IMR-90 (cell line): Measurements from ENCODE around the gene PVALEF. TPM values are rescaled to one million over a fixed set of nuclear protein-coding genes. Genes with fewer than 3 reads are reported as not detected.

Experiments used
- ATAC-seq: fragments of 200-7000 bp; cut with Tn5 transposase; 2 replicates; pipeline ENCODE4 v1.9.1; 2020; ENCODE audit warnings: low read depth, mild to moderate bottlenecking, moderate library complexity
- BruUV-seq: library from RNA; stranded (reverse); fragments of 400-500 nt; replicated peaks from 2 replicates; lab custom pipeline; 2021; lab: Mats Ljungman, UMichigan
- CTCF ChIA-PET: fragments of 300-600 bp; formaldehyde crosslinking; extraction: SDS; loops from one replicate; lab custom pipeline; 2021; ENCODE audit warnings: antibody characterized with exemption; lab: Yijun Ruan, JAX
- POLR2A ChIA-PET: fragments of 300-600 bp; sonication (Branson Sonifier 250); formaldehyde crosslinking; loops from one replicate; lab custom pipeline; 2022; ENCODE audit warnings: antibody characterized with exemption; ENCODE audit not compliant: unreplicated experiment; lab: Charles Lee
- DNase-seq: peaks from one replicate; pipeline ENCODE4 v3.0.0; 2013
- H2AFZ ChIP-seq: replicated peaks from 2 replicates; pipeline ENCODE3; 2013; ENCODE audit warnings: low read length, mild to moderate bottlenecking; ENCODE audit not compliant: poor library complexity
- H2AK5ac ChIP-seq: 2 replicates; pipeline ENCODE4 v1.6.1; 2013; ENCODE audit warnings: low read depth, low read length, inconsistent platforms
- H2AK9ac ChIP-seq: replicated peaks from 2 replicates; pipeline ENCODE3; 2013; ENCODE audit warnings: mild to moderate bottlenecking, low read depth, low read length, moderate library complexity; ENCODE audit not compliant: poor library complexity
- H2BK120ac ChIP-seq: 2 replicates; pipeline ENCODE4 v1.6.1; 2013; ENCODE audit warnings: low read depth, low read length, inconsistent platforms
- H2BK15ac ChIP-seq: 3 replicates; pipeline ENCODE4 v1.6.1; 2013; ENCODE audit warnings: low read depth, low read length, inconsistent platforms
- H2BK20ac ChIP-seq: 2 replicates; pipeline ENCODE4 v1.6.1; 2013; ENCODE audit warnings: low read depth, mild to moderate bottlenecking, inconsistent platforms, low read length, moderate library complexity
- H2BK5ac ChIP-seq: 2 replicates; pipeline ENCODE4 v1.6.1; 2013; ENCODE audit warnings: mild to moderate bottlenecking, low read depth, low read length, inconsistent platforms; ENCODE audit not compliant: poor library complexity, severe bottlenecking
- H3K14ac ChIP-seq: replicated peaks from 2 replicates; pipeline ENCODE4 v1.6.1; 2013; ENCODE audit warnings: low read depth, low read length, inconsistent platforms
- H3K18ac ChIP-seq: 2 replicates; pipeline ENCODE4 v1.6.1; 2013; ENCODE audit warnings: low read depth, low read length, control low read depth
- H3K23ac ChIP-seq: 2 replicates; pipeline ENCODE4 v1.6.1; 2013; ENCODE audit warnings: low read depth, low read length, inconsistent platforms
- H3K27ac ChIP-seq: 2 replicates; pipeline ENCODE4 v1.5.1; 2013; ENCODE audit warnings: mild to moderate bottlenecking, control low read depth, low read length; ENCODE audit not compliant: insufficient read depth
- H3K27me3 ChIP-seq: 2 replicates; pipeline ENCODE4 v1.6.1; 2013; ENCODE audit warnings: low read length; ENCODE audit not compliant: control insufficient read depth, insufficient read depth
- H3K36me3 ChIP-seq: 2 replicates; pipeline ENCODE4 v1.6.1; 2013; ENCODE audit warnings: low read length, mixed read lengths; ENCODE audit not compliant: control insufficient read depth, insufficient read depth
- H3K4ac ChIP-seq: 2 replicates; pipeline ENCODE4 v1.6.1; 2013; ENCODE audit warnings: low read depth, low read length, inconsistent platforms
- H3K4me1 ChIP-seq: 2 replicates; pipeline ENCODE4 v1.6.1; 2013; ENCODE audit warnings: low read length, mixed read lengths; ENCODE audit not compliant: control insufficient read depth, insufficient read depth
- H3K4me2 ChIP-seq: 2 replicates; pipeline ENCODE4 v1.6.1; 2013; ENCODE audit warnings: low read depth, mild to moderate bottlenecking, control low read depth, low read length, moderate library complexity
- H3K4me3 ChIP-seq: 2 replicates; pipeline ENCODE4 v1.5.1; 2013; ENCODE audit warnings: low read depth, mild to moderate bottlenecking, control low read depth, low read length, moderate library complexity; ENCODE audit not compliant: insufficient read depth
- H3K56ac ChIP-seq: 2 replicates; pipeline ENCODE4 v1.6.1; 2013; ENCODE audit warnings: low read length, inconsistent platforms; ENCODE audit not compliant: insufficient read depth; ENCODE audit errors: extremely low read depth
- H3K79me1 ChIP-seq, 2 experiments: 2 replicates each; pipeline ENCODE4 v1.6.1; 2013; ENCODE audit warnings: low read length in 2 of 2, inconsistent platforms in 1 of 2, low read depth in 1 of 2
- H3K9ac ChIP-seq: 2 replicates; pipeline ENCODE4 v1.6.1; 2013; ENCODE audit warnings: low read depth, low read length, control low read depth
- H3K9me1 ChIP-seq: 2 replicates; pipeline ENCODE4 v1.6.1; 2013; ENCODE audit warnings: low read length, inconsistent platforms; ENCODE audit not compliant: insufficient read depth
- H3K9me3 ChIP-seq: 2 replicates; pipeline ENCODE4 v1.6.1; 2013; ENCODE audit warnings: low read length; ENCODE audit not compliant: control insufficient read depth, insufficient read depth
- H4K20me1 ChIP-seq: 2 replicates; pipeline ENCODE4 v1.6.1; 2013; ENCODE audit warnings: low read length, inconsistent platforms; ENCODE audit not compliant: insufficient read depth
- H4K5ac ChIP-seq: 2 replicates; pipeline ENCODE4 v1.6.1; 2013; ENCODE audit warnings: mild to moderate bottlenecking, low read depth, low read length, control low read depth
- H4K8ac ChIP-seq, 2 experiments: 2 replicates each; pipeline ENCODE4 v1.6.1; 2013; ENCODE audit warnings: low read depth in 2 of 2, low read length in 2 of 2, control low read depth in 1 of 2, inconsistent platforms in 1 of 2
- H4K91ac ChIP-seq: 2 replicates; pipeline ENCODE4 v1.6.1; 2013; ENCODE audit warnings: low read depth, low read length, inconsistent platforms; ENCODE audit not compliant: insufficient read depth
- BHLHE40 ChIP-seq: fragments of 150-350 bp; IDR thresholded peaks from 2 replicates; pipeline ENCODE4 v1.6.1; 2016; ENCODE audit warnings: mild to moderate bottlenecking, low read depth, low read length
- CEBPB ChIP-seq: IDR thresholded peaks from 2 replicates; pipeline ENCODE4 v1.6.1; 2012; ENCODE audit warnings: low read depth, low read length, improper control_type of control experiment
- CTCF ChIP-seq: conservative IDR thresholded peaks from 2 replicates; pipeline ENCODE4 v1.5.1; 2012; ENCODE audit warnings: mild to moderate bottlenecking, low read depth, low read length, improper control_type of control experiment
- ELK1 ChIP-seq: fragments of 150-350 bp; IDR thresholded peaks from 2 replicates; pipeline ENCODE4 v1.6.1; 2016; ENCODE audit warnings: low read depth, mild to moderate bottlenecking, low read length, moderate library complexity, borderline replicate concordance
- FOS ChIP-seq: fragments of 150-350 bp; IDR thresholded peaks from 2 replicates; pipeline ENCODE4 v1.6.1; 2016; ENCODE audit warnings: low read depth, low read length
- MAFK ChIP-seq: IDR thresholded peaks from 2 replicates; pipeline ENCODE4 v1.6.1; 2012; ENCODE audit warnings: low read depth, low read length, improper control_type of control experiment
- MAZ ChIP-seq: IDR thresholded peaks from 2 replicates; pipeline ENCODE4 v1.6.1; 2012; ENCODE audit warnings: low read depth, mild to moderate bottlenecking, low read length, improper control_type of control experiment, moderate library complexity, borderline replicate concordance
- MXI1 ChIP-seq: IDR thresholded peaks from 2 replicates; pipeline ENCODE4 v1.6.1; 2012; ENCODE audit warnings: low read depth, mild to moderate bottlenecking, low read length, moderate library complexity, borderline replicate concordance
- POLR2A ChIP-seq: IDR thresholded peaks from 2 replicates; pipeline ENCODE4 v1.6.1; 2012; ENCODE audit warnings: mild to moderate bottlenecking, low read depth, low read length
- RAD21 ChIP-seq: IDR thresholded peaks from 2 replicates; pipeline ENCODE4 v1.6.1; 2012; ENCODE audit warnings: low read length, improper control_type of control experiment
- RCOR1 ChIP-seq: IDR thresholded peaks from 2 replicates; pipeline ENCODE4 v1.6.1; 2012; ENCODE audit warnings: mild to moderate bottlenecking, low read length, improper control_type of control experiment; ENCODE audit not compliant: insufficient replicate concordance
- RFX5 ChIP-seq: IDR thresholded peaks from 2 replicates; pipeline ENCODE4 v1.8.0; 2012; ENCODE audit warnings: low read depth, mild to moderate bottlenecking, low read length, moderate library complexity
- SMC3 ChIP-seq: fragments of 150-350 bp; IDR thresholded peaks from 2 replicates; pipeline ENCODE4 v1.6.1; 2016; ENCODE audit warnings: low read depth, mild to moderate bottlenecking, antibody characterized with exemption, low read length, moderate library complexity
- WGBS, 2 experiments: methylation state at CpG; one replicate each; pipeline versions ENCODE4 v1.1.5 to v1.1.7; 2013; ENCODE audit warnings: missing lambda C conversion rate in 2 of 2; ENCODE audit not compliant: insufficient read length in 1 of 2; ENCODE audit errors: extremely low coverage in 2 of 2; 5-methylcytosine and 5-hydroxymethylcytosine counted together
- dilution Hi-C: fragments of 300-500 bp; cut with HindIII; formaldehyde crosslinking; loops from one replicate; pipeline ENCODE4 v1.14.3; 2018; ENCODE audit warnings: low sequenced_read_pairs; ENCODE audit not compliant: unreplicated experiment
- in situ Hi-C: fragments of 300-500 bp; cut with MboI; formaldehyde crosslinking; loops from 3 replicates; pipeline ENCODE4 v1.14.3; 2019; ENCODE audit warnings: low sequenced_read_pairs, inconsistent platforms, mixed read lengths
- intact Hi-C: fragments of 100-400 bp; cut with micrococcal nuclease; formaldehyde crosslinking; loops from 2 replicates; pipeline ENCODE4 v1.10.0; 2022
- polyA plus RNA-seq, 3 experiments: library from polyadenylated mRNA; depleted of rRNA; stranded (reverse); fragments of >200 nt; gene quantifications; 2 replicates each; pipeline ENCODE4 v1.2.3, GENCODE V29; 2012; ENCODE audit warnings: low replicate concordance in 1 of 3
- total RNA-seq: library from RNA; depleted of rRNA; stranded (reverse); fragments of >200 nt; gene quantifications from 2 replicates; pipeline ENCODE4 v1.2.3, GENCODE V29; 2012
- TF ChIP-seq, protein P1 (sequence below): fragments of 150-350 bp; IDR thresholded peaks from 2 replicates; pipeline ENCODE4 v1.6.1; 2017; ENCODE audit warnings: mild to moderate bottlenecking, antibody characterized with exemption, low read length, low read depth

PVALEF gene
- total and polyA plus RNA-seq, 2 of the 4 experiments (the other 2 are of a cell fraction): not detected

DNA sequence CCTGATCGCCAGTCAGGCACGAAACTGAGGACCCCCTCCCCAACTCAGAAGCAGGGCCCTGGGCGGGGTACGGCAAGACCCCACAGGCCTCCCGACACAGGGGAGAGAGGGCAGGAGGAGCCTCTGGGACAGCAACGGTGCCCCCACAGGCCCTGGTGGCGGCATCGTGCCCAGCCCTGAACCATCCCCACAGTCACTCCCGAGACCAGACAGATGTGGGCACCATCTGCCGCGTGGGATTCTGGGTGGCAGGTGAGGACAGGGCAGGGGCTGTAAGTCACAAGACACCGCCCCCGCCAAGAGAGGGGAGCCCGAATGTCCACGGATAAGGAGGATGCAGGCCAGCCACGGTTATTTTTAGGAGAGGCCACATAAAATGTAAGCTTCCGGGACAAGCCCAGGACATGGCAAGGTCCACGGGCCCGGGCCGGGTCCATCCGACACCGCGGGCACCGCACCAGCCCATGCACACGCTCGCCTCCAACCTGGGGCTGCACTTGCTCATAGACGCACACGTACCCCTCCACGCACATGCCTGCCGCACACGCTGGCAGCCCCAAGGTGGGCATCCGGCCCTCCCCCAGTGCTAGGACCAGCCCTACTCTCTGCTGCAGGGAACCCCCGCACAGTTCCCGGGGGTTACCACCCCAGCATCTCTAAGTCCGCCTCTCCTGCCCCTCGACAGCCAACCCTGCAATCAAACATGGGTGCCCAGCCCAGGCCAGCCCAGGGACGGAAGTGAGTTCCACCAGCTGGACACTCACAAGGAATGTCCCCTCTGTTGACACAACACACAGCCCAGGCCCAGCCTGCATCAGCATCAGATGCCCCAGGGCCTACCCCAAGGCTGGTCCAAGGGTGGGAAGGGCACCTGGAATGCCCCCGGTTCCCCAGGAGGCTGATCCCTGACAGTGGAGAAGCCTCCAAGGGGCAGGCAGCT is 8.2 kb upstream of the PVALEF start:
- no peaks in the 10 kb centered on the region for H3K36me3 ChIP-seq
- no peaks in the 10 kb centered on the region for H4K20me1 ChIP-seq
- H4K8ac ChIP-seq: no peak overlapping the region
- no peak overlapping the region for H3K9ac ChIP-seq
- no peak overlapping the region for H2AK9ac ChIP-seq
- no TSS peak for BruUV-seq
- H3K18ac ChIP-seq: no peak overlapping the region
- no peak overlapping the region for H2BK5ac ChIP-seq
- 84% methylated on average over 13 of the region's 38 CpGs; no CpG with 5 or more reads in 1 of the 2 experiments for WGBS, 2 experiments
- H2BK120ac ChIP-seq: no peak overlapping the region
- CTCF ChIA-PET: no interaction called here
- H3K4me1 ChIP-seq: no peaks in the 10 kb centered on the region
- H4K91ac ChIP-seq: no peak overlapping the region
- H3K56ac ChIP-seq: no peak overlapping the region
- H3K9me1 ChIP-seq: no peaks in the 10 kb centered on the region
- H3K4me3 ChIP-seq: no peak overlapping the region
- H2BK15ac ChIP-seq: no peak overlapping the region
- H2BK20ac ChIP-seq: no peak overlapping the region
- ATAC-seq (no peak), DNase-seq (no peak)
- no peak overlapping the region for H4K5ac ChIP-seq
- H3K27me3 ChIP-seq: peaks cover 11% of the 10 kb centered on the region
- H2AK5ac ChIP-seq: no peak overlapping the region
- intact Hi-C loops (no loop called here), dilution Hi-C loops (no loop called here), in situ Hi-C loops (no loop called here)
- H3K27ac ChIP-seq: no peak overlapping the region
- H2AFZ ChIP-seq: no peak overlapping the region
- no peak overlapping the region for H3K23ac ChIP-seq
- H3K4ac ChIP-seq: no peak overlapping the region
- H3K14ac ChIP-seq: no peak overlapping the region
- H3K9me3 ChIP-seq: no peaks in the 10 kb centered on the region
- H3K4me2 ChIP-seq: no peak overlapping the region
- POLR2A ChIA-PET: interaction anchor here (0.6 kb wide), 1 partner anchor 364 kb away, joined by 4 read pairs; no protein-coding TSS in a partner anchor
- no peaks in the 10 kb centered on the region for H3K79me1 ChIP-seq
- TF ChIP-seq MAZ (no peak), RAD21 (no peak), BHLHE40 (no peak), SMC3 (no peak), MAFK (no peak), FOS (no peak), RFX5 (no peak), POLR2A (no peak), RCOR1 (no peak), ELK1 (no peak), CEBPB (no peak), CTCF (no peak), MXI1 (no peak)
- TF ChIP-seq, protein P1, sequence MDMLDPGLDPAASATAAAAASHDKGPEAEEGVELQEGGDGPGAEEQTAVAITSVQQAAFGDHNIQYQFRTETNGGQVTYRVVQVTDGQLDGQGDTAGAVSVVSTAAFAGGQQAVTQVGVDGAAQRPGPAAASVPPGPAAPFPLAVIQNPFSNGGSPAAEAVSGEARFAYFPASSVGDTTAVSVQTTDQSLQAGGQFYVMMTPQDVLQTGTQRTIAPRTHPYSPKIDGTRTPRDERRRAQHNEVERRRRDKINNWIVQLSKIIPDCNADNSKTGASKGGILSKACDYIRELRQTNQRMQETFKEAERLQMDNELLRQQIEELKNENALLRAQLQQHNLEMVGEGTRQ: no peak
